PC-3 (cell line): ENCODE results near the gene AP3B1. TPM values are rescaled to one million over a fixed set of nuclear protein-coding genes. Genes with fewer than 3 reads are reported as not detected.

Experiments used
- ATAC-seq: fragments of 200-7000 bp; cut with Tn5 transposase; 2 replicates; pipeline ENCODE4 v1.9.1; 2020; ENCODE audit warnings: mild to moderate bottlenecking, moderate library complexity
- BruUV-seq: library from RNA; stranded (reverse); fragments of 400-500 nt; replicated peaks from 2 replicates; lab custom pipeline; 2021; lab: Mats Ljungman, UMichigan
- CTCF ChIA-PET: fragments of 300-600 bp; sonication (Branson Sonifier 250); formaldehyde crosslinking; loops from one replicate; lab custom pipeline; 2022; ENCODE audit warnings: antibody characterized with exemption; lab: Charles Lee
- POLR2A ChIA-PET: fragments of 300-600 bp; sonication (Branson Sonifier 250); formaldehyde crosslinking; loops from one replicate; lab custom pipeline; 2022; ENCODE audit warnings: antibody characterized with exemption; ENCODE audit not compliant: unreplicated experiment; lab: Charles Lee
- DNase-seq: peaks from one replicate; pipeline ENCODE4 v3.0.0-alpha.2; 2015
- H2AFZ ChIP-seq: fragments of 300-600 bp; sonication (generic); 2 replicates; pipeline ENCODE4 v1.6.0; 2016; ENCODE audit warnings: antibody characterized with exemption, low read length
- H3F3A ChIP-seq: fragments of 300-600 bp; sonication (generic); one replicate; pipeline ENCODE4 v1.6.0; 2017; ENCODE audit warnings: antibody characterized with exemption, low read length, control low read depth, mild to moderate bottlenecking; ENCODE audit not compliant: unreplicated experiment
- H3K27ac ChIP-seq: fragments of 300-600 bp; sonication (generic); 2 replicates; pipeline ENCODE4 v1.5.1; 2016; ENCODE audit warnings: mild to moderate bottlenecking, low read length
- H3K27me3 ChIP-seq: fragments of 300-600 bp; sonication (generic); 2 replicates; pipeline ENCODE4 v1.6.1; 2016; ENCODE audit warnings: low read length, mixed read lengths
- H3K36me3 ChIP-seq: fragments of 300-600 bp; sonication (generic); 2 replicates; pipeline ENCODE4 v1.6.1; 2016; ENCODE audit warnings: low read depth, mixed run types, low read length, mixed read lengths
- H3K4me1 ChIP-seq: fragments of 300-600 bp; sonication (generic); 2 replicates; pipeline ENCODE4 v1.5.1; 2016; ENCODE audit warnings: low read length; ENCODE audit not compliant: insufficient read depth
- H3K4me2 ChIP-seq: fragments of 300-600 bp; sonication (generic); 2 replicates; pipeline ENCODE4 v1.6.0; 2016; ENCODE audit warnings: low read length
- H3K4me3 ChIP-seq: fragments of 300-600 bp; sonication (generic); 2 replicates; pipeline ENCODE4 v1.5.1; 2016; ENCODE audit warnings: mild to moderate bottlenecking, low read length, mixed read lengths
- H3K79me2 ChIP-seq: fragments of 300-600 bp; sonication (generic); 2 replicates; pipeline ENCODE4 v1.6.1; 2017; ENCODE audit warnings: low read length, mixed read lengths
- H3K9ac ChIP-seq: fragments of 300-600 bp; sonication (generic); 2 replicates; pipeline ENCODE4 v1.6.0; 2016; ENCODE audit warnings: mild to moderate bottlenecking, low read length
- H3K9me2 ChIP-seq: fragments of 300-600 bp; sonication (generic); replicated peaks from 2 replicates; pipeline ENCODE4 v1.6.1; 2016; ENCODE audit warnings: mixed run types, low read length, mixed read lengths
- H3K9me3 ChIP-seq: fragments of 300-600 bp; sonication (generic); 2 replicates; pipeline ENCODE4 v1.6.1; 2016; ENCODE audit warnings: low read length, mixed read lengths
- H4K20me1 ChIP-seq: fragments of 300-600 bp; sonication (generic); 2 replicates; pipeline ENCODE4 v1.6.1; 2016; ENCODE audit warnings: low read length, mixed read lengths
- EZH2 ChIP-seq: fragments of 300-600 bp; sonication (generic); IDR thresholded peaks from one replicate; pipeline ENCODE4 v1.6.1; 2017; ENCODE audit warnings: antibody characterized with exemption, mild to moderate bottlenecking, low read length; ENCODE audit not compliant: unreplicated experiment
- EZH2phosphoT487 ChIP-seq: fragments of 300-600 bp; sonication (generic); IDR thresholded peaks from 2 replicates; pipeline ENCODE4 v1.6.1; 2018; ENCODE audit warnings: mild to moderate bottlenecking, antibody characterized with exemption, low read length, borderline replicate concordance
- intact Hi-C: fragments of 100-400 bp; cut with micrococcal nuclease; formaldehyde crosslinking; loops from 2 replicates; pipeline ENCODE4 v1.9.0; 2023
- total RNA-seq: library from RNA; depleted of rRNA; stranded (reverse); fragments of >200 nt; gene quantifications from 2 replicates; pipeline ENCODE4 v1.2.3, GENCODE V29; 2014
- TF ChIP-seq, protein P1 (sequence below): fragments of 300-600 bp; sonication (generic); conservative IDR thresholded peaks from 2 replicates; pipeline ENCODE4 v1.5.1; 2017; ENCODE audit warnings: antibody characterized with exemption, low read depth, mild to moderate bottlenecking, low read length

The AP3B1 gene
- total RNA-seq, 1 experiment from 2014 or later = 25.7 TPM

DNA sequence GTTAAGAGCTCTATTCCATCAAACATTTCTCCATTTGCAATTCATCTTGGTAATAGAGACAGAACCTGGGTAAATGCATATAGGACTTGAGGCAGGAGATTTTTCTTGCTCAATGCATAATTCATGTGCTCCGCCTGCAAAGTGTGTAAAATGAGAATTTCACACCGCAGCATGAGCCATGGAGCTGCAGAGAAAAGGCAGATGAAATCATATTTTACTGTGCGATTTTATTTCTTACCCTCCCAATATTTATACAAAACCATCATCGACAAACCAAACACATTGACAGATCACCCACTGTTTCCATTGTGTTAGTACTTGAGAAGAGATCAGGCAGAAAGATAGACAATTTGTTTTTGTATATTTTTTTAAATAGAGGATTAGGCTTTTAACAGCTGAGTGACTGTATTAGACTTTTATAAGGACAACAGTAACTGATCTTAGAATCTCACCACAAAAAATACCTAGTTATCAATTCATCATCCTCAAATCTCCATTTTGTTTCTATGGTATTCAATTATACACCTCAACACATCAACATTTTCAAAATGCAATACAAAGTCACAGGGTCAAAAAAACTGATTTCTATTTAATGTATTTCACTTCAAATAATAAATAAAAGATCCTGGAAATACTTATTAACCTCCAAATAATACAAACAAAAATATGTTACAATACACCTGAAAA lies 191.1 kb downstream of the AP3B1 start:
- H3K4me3 ChIP-seq = no peak overlapping the region
- peaks cover 4% of the 10 kb centered on the region; the same call in 1 of the 2 replicates for H3K36me3 ChIP-seq
- no TSS peak for BruUV-seq
- TF ChIP-seq EZH2phosphoT487 (no peak), EZH2 (no peak)
- TF ChIP-seq, protein P1, sequence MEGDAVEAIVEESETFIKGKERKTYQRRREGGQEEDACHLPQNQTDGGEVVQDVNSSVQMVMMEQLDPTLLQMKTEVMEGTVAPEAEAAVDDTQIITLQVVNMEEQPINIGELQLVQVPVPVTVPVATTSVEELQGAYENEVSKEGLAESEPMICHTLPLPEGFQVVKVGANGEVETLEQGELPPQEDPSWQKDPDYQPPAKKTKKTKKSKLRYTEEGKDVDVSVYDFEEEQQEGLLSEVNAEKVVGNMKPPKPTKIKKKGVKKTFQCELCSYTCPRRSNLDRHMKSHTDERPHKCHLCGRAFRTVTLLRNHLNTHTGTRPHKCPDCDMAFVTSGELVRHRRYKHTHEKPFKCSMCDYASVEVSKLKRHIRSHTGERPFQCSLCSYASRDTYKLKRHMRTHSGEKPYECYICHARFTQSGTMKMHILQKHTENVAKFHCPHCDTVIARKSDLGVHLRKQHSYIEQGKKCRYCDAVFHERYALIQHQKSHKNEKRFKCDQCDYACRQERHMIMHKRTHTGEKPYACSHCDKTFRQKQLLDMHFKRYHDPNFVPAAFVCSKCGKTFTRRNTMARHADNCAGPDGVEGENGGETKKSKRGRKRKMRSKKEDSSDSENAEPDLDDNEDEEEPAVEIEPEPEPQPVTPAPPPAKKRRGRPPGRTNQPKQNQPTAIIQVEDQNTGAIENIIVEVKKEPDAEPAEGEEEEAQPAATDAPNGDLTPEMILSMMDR = no peak
- no peaks in the 10 kb centered on the region for H3K79me2 ChIP-seq
- H3K27me3 ChIP-seq = no peaks in the 10 kb centered on the region
- ChIA-PET POLR2A (no interaction called here), CTCF (no interaction called here)
- no peak overlapping the region for H2AFZ ChIP-seq
- intact Hi-C loops = no loop called here
- no peaks in the 10 kb centered on the region for H3K9me2 ChIP-seq
- no peaks in the 10 kb centered on the region for H3K9me3 ChIP-seq
- no peak overlapping the region for H3K4me2 ChIP-seq
- H3K4me1 ChIP-seq = no peaks in the 10 kb centered on the region
- H3F3A ChIP-seq = no peaks in the 10 kb centered on the region
- H3K27ac ChIP-seq = no peak overlapping the region
- no peaks in the 10 kb centered on the region for H4K20me1 ChIP-seq
- no peak overlapping the region for H3K9ac ChIP-seq
- DNase-seq (no peak), ATAC-seq (no peak)

DNA sequence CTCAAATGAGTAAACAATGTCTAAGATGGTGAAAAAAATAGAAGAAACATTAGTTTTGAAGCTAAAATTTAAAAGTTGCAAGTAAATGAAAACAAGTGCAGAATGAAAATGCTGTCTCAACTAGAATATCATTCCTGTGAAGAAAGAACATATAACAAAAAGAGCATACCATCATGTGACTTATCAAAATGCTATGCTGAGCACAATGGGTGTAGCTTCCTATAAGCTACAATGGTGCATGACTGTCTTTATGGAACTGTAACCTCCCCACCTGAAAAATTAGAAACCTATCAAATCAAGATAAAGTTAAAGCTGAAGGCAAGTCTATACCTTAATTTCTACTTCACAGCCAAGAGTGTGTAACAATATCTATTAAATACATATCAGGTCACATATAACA lies 192.0 kb downstream of the AP3B1 start:
- CTCF ChIA-PET = no interaction called here
- no peaks in the 10 kb centered on the region for H4K20me1 ChIP-seq
- TF ChIP-seq, protein P1 = no peak
- TF ChIP-seq EZH2phosphoT487 = no peak
- no peak for TF ChIP-seq EZH2
- H3K27ac ChIP-seq = no peak overlapping the region
- H3K4me2 ChIP-seq = no peak overlapping the region
- no peak overlapping the region for H3K9ac ChIP-seq
- no peak overlapping the region for H3K4me3 ChIP-seq
- H3K9me2 ChIP-seq = no peaks in the 10 kb centered on the region
- no TSS peak for BruUV-seq
- H3K9me3 ChIP-seq = no peaks in the 10 kb centered on the region
- H2AFZ ChIP-seq = no peak overlapping the region
- peaks cover 4% of the 10 kb centered on the region; the same call in 1 of the 2 replicates for H3K36me3 ChIP-seq
- DNase-seq (no peak), ATAC-seq (no peak)
- intact Hi-C loops = no loop called here
- no peaks in the 10 kb centered on the region for H3K4me1 ChIP-seq
- POLR2A ChIA-PET = no interaction called here
- no peaks in the 10 kb centered on the region for H3F3A ChIP-seq
- no peaks in the 10 kb centered on the region for H3K27me3 ChIP-seq
- no peaks in the 10 kb centered on the region for H3K79me2 ChIP-seq

DNA sequence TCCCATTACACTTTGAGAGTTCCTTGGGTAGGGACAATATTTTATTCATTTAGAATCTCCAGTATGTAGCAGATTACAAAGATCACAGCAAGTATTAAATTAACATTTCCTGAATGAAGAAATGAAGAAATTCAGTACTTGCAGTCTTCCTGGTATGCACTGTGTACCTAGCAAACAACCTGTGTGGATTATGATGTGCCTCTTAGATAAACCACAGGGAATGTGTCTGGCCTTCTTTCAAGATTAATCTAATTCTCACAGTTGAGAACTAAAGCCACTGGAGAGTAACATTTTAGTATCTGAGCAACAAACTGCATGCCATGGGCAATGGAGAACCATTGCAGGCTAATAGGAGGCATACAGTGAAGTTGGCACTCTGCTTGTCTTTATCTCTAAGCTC lies 199.4 kb downstream of the AP3B1 start:
- DNase-seq (no peak), ATAC-seq (no peak)
- no peaks in the 10 kb centered on the region for H3K27me3 ChIP-seq
- no peak overlapping the region for H3K9ac ChIP-seq
- no peak overlapping the region for H3K27ac ChIP-seq
- no peaks in the 10 kb centered on the region for H3K79me2 ChIP-seq
- CTCF ChIA-PET = no interaction called here
- no peaks in the 10 kb centered on the region for H3K9me3 ChIP-seq
- no peaks in the 10 kb centered on the region for H3K9me2 ChIP-seq
- H3K36me3 ChIP-seq = peaks cover 4% of the 10 kb centered on the region; the same call in 1 of the 2 replicates
- H3K4me1 ChIP-seq = no peaks in the 10 kb centered on the region
- no peaks in the 10 kb centered on the region for H3F3A ChIP-seq
- BruUV-seq = no TSS peak
- no peak overlapping the region for H3K4me3 ChIP-seq
- intact Hi-C loops = no loop called here
- H4K20me1 ChIP-seq = no peaks in the 10 kb centered on the region
- H2AFZ ChIP-seq = no peak overlapping the region
- H3K4me2 ChIP-seq = no peak overlapping the region
- no peak for TF ChIP-seq EZH2phosphoT487
- TF ChIP-seq, protein P1 = no peak
- no peak for TF ChIP-seq EZH2
- POLR2A ChIA-PET = no interaction called here
